ENCODE data around the gene TMEM40.

DNA sequence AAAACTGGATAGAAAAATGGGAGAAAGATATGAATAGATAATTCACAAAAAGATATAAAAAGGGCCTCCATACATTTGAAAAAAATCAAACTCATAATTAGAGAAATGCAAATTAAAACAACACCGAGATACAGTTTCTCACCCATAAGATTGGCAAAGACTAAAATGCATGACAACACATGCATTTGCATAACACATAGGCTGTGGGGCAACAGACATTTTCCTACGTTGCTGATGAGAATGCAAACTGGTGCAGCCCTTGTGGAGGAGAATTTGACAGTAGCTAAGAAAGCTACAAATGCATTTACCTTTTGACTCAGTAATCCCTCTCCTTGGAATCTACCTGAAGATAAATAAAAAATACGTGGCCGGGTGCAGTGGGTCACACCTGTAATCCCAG is 26.0 kb upstream of the TMEM40 start:
- TF ChIP-seq, protein P1, sequence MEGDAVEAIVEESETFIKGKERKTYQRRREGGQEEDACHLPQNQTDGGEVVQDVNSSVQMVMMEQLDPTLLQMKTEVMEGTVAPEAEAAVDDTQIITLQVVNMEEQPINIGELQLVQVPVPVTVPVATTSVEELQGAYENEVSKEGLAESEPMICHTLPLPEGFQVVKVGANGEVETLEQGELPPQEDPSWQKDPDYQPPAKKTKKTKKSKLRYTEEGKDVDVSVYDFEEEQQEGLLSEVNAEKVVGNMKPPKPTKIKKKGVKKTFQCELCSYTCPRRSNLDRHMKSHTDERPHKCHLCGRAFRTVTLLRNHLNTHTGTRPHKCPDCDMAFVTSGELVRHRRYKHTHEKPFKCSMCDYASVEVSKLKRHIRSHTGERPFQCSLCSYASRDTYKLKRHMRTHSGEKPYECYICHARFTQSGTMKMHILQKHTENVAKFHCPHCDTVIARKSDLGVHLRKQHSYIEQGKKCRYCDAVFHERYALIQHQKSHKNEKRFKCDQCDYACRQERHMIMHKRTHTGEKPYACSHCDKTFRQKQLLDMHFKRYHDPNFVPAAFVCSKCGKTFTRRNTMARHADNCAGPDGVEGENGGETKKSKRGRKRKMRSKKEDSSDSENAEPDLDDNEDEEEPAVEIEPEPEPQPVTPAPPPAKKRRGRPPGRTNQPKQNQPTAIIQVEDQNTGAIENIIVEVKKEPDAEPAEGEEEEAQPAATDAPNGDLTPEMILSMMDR (IDR thresholded peaks at IDR 0.05) = no peak
- TF ChIP-seq EZH2phosphoT487 (IDR thresholded peaks at IDR 0.05; ENCODE audit: borderline replicate concordance, low read depth) = no peak
- TF ChIP-seq EP300 (IDR thresholded peaks at IDR 0.05; ENCODE audit: borderline replicate concordance in 1 of 2, low read depth in 1 of 2, low read length in 1 of 2) = no peak
- TF ChIP-seq, protein P2, sequence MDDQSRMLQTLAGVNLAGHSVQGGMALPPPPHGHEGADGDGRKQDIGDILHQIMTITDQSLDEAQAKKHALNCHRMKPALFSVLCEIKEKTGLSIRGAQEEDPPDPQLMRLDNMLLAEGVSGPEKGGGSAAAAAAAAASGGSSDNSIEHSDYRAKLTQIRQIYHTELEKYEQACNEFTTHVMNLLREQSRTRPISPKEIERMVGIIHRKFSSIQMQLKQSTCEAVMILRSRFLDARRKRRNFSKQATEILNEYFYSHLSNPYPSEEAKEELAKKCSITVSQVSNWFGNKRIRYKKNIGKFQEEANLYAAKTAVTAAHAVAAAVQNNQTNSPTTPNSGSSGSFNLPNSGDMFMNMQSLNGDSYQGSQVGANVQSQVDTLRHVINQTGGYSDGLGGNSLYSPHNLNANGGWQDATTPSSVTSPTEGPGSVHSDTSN (IDR thresholded peaks at IDR 0.05) = no peak
- no peak for TF ChIP-seq POLR2AphosphoS5 (IDR thresholded peaks at IDR 0.05; ENCODE audit: low read depth, low read length)
- TF ChIP-seq CHD2 (IDR thresholded peaks at IDR 0.05; ENCODE audit: low read length, partially characterized antibody) = no peak
- TF ChIP-seq MXI1 (IDR thresholded peaks at IDR 0.05; ENCODE audit: low read depth, low read length) = no peak
- no peak for TF ChIP-seq RAD21 (IDR thresholded peaks at IDR 0.05; ENCODE audit: low read length)

All from SK-N-SH (cell line).